SK-N-SH treated with all-trans-retinoic acid at 6 μM for 48 hours (cell line): ENCODE measurements around the gene TSHZ2.

Source experiments
- ATAC-seq: fragments of 200-7000 bp; cut with Tn5 transposase; 3 replicates; pipeline ENCODE4 v1.9.1; 2020; ENCODE audit warnings: mild to moderate bottlenecking, moderate library complexity
- ARNTL ChIP-seq: fragments of 450-650 bp; formaldehyde crosslinking; IDR thresholded peaks from 2 replicates; pipeline ENCODE4 v1.5.0; 2020; ENCODE audit warnings: low read depth, mild to moderate bottlenecking, moderate library complexity, borderline replicate concordance
- BACH2 ChIP-seq: fragments of 250-450 bp; sonication (Bioruptor Pico); IDR thresholded peaks from 2 replicates; pipeline ENCODE4 v1.9.0; 2021; ENCODE audit warnings: mild to moderate bottlenecking, borderline replicate concordance
- CSDC2 ChIP-seq: fragments of 250-450 bp; sonication (Bioruptor Pico); IDR thresholded peaks from 2 replicates; pipeline ENCODE4 v1.5.0; 2020; ENCODE audit warnings: mild to moderate bottlenecking, moderate library complexity
- ESRRG ChIP-seq: fragments of 250-450 bp; sonication (Bioruptor Pico); IDR thresholded peaks from 2 replicates; pipeline ENCODE4 v1.6.1; 2021; ENCODE audit warnings: mild to moderate bottlenecking
- GLIS3 ChIP-seq: fragments of 250-450 bp; sonication (Bioruptor Pico); IDR thresholded peaks from 2 replicates; pipeline ENCODE4 v1.5.0; 2020; ENCODE audit warnings: mild to moderate bottlenecking, moderate library complexity
- ISL1 ChIP-seq: fragments of 250-450 bp; sonication (Bioruptor Pico); IDR thresholded peaks from 2 replicates; pipeline ENCODE4 v2.1.2; 2022; ENCODE audit warnings: mild to moderate bottlenecking, moderate library complexity
- PPARA ChIP-seq: fragments of 250-450 bp; sonication (Bioruptor Pico); IDR thresholded peaks from 2 replicates; pipeline ENCODE4 v1.5.0; 2020; ENCODE audit warnings: mild to moderate bottlenecking, borderline replicate concordance
- RARB ChIP-seq: fragments of 250-450 bp; sonication (Bioruptor Pico); IDR thresholded peaks from 2 replicates; pipeline ENCODE4 v1.8.0; 2021; ENCODE audit warnings: mild to moderate bottlenecking, moderate library complexity
- SNAI2 ChIP-seq: fragments of 250-450 bp; sonication (Bioruptor Pico); IDR thresholded peaks from 2 replicates; pipeline ENCODE4 v1.5.0; 2020; ENCODE audit warnings: mild to moderate bottlenecking, moderate library complexity
- TCF4 ChIP-seq: fragments of 250-450 bp; sonication (Bioruptor Pico); IDR thresholded peaks from 2 replicates; pipeline ENCODE4 v1.8.0; 2021; ENCODE audit warnings: mild to moderate bottlenecking, moderate library complexity, borderline replicate concordance
- ZC3H10 ChIP-seq: fragments of 250-450 bp; sonication (Bioruptor Pico); IDR thresholded peaks from 2 replicates; pipeline ENCODE4 v1.5.1; 2021; ENCODE audit warnings: mild to moderate bottlenecking, moderate library complexity
- ZFP3 ChIP-seq: fragments of 250-450 bp; sonication (Bioruptor Pico); IDR thresholded peaks from 2 replicates; pipeline ENCODE4 v1.5.0; 2020; ENCODE audit warnings: mild to moderate bottlenecking, moderate library complexity
- ZFP30 ChIP-seq: fragments of 450-650 bp; formaldehyde crosslinking; IDR thresholded peaks from 2 replicates; pipeline ENCODE4 v1.5.0; 2022; ENCODE audit warnings: mild to moderate bottlenecking, moderate library complexity
- ZNF565 ChIP-seq: fragments of 450-650 bp; formaldehyde crosslinking; conservative IDR thresholded peaks from 2 replicates; pipeline ENCODE4 v1.5.0; 2020; ENCODE audit warnings: low read depth, mild to moderate bottlenecking, moderate library complexity
- TF ChIP-seq, protein P1 (sequence below): fragments of 250-450 bp; sonication (Bioruptor Pico); IDR thresholded peaks from 2 replicates; pipeline ENCODE4 v1.8.0; 2021; ENCODE audit warnings: low read depth, mild to moderate bottlenecking, moderate library complexity, borderline replicate concordance
- TF ChIP-seq, protein P2 (sequence below): fragments of 250-450 bp; sonication (Bioruptor Pico); IDR thresholded peaks from 2 replicates; pipeline ENCODE4 v1.8.0; 2020; ENCODE audit warnings: mild to moderate bottlenecking, moderate library complexity, borderline replicate concordance
- TF ChIP-seq, protein P3 (sequence below): fragments of 250-450 bp; sonication (Bioruptor Pico); IDR thresholded peaks from 2 replicates; pipeline ENCODE4 v1.5.1; 2021; ENCODE audit warnings: mild to moderate bottlenecking, moderate library complexity
- TF ChIP-seq, protein P4 (sequence below): fragments of 250-450 bp; sonication (Bioruptor Pico); IDR thresholded peaks from 2 replicates; pipeline ENCODE4 v1.5.0; 2020; ENCODE audit warnings: mild to moderate bottlenecking, moderate library complexity
- TF ChIP-seq, protein P5 (sequence below): fragments of 250-450 bp; sonication (Bioruptor Pico); IDR thresholded peaks from 2 replicates; pipeline ENCODE4 v1.5.1; 2020; ENCODE audit warnings: low read depth, mild to moderate bottlenecking, moderate library complexity

TSHZ2 gene

DNA sequence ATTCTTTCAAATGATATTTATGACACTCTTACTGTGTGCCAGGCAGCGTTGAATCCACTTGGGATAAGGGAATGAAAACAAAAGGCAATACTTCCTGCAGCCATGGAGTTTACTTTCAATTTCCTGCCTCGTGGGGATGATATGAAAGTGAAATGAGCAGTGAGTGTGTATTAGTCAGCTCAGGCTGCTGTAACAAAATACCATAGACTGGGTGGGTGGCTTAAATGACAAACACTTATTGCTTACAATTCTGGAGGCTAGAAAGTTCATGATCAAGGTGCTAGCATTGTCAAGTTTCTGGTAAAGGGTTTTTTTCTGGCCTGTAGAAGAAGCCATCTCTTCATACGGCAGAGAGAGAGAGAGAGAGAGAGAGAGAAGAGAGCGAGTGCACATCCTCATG lies 41.7 kb downstream of the TSHZ2 start:
- no peak for ATAC-seq
- TF ChIP-seq, protein P1, sequence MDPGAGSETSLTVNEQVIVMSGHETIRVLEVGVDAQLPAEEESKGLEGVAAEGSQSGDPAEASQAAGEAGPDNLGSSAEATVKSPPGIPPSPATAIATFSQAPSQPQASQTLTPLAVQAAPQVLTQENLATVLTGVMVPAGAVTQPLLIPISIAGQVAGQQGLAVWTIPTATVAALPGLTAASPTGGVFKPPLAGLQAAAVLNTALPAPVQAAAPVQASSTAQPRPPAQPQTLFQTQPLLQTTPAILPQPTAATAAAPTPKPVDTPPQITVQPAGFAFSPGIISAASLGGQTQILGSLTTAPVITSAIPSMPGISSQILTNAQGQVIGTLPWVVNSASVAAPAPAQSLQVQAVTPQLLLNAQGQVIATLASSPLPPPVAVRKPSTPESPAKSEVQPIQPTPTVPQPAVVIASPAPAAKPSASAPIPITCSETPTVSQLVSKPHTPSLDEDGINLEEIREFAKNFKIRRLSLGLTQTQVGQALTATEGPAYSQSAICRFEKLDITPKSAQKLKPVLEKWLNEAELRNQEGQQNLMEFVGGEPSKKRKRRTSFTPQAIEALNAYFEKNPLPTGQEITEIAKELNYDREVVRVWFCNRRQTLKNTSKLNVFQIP, result no peak
- TF ChIP-seq, protein P2, sequence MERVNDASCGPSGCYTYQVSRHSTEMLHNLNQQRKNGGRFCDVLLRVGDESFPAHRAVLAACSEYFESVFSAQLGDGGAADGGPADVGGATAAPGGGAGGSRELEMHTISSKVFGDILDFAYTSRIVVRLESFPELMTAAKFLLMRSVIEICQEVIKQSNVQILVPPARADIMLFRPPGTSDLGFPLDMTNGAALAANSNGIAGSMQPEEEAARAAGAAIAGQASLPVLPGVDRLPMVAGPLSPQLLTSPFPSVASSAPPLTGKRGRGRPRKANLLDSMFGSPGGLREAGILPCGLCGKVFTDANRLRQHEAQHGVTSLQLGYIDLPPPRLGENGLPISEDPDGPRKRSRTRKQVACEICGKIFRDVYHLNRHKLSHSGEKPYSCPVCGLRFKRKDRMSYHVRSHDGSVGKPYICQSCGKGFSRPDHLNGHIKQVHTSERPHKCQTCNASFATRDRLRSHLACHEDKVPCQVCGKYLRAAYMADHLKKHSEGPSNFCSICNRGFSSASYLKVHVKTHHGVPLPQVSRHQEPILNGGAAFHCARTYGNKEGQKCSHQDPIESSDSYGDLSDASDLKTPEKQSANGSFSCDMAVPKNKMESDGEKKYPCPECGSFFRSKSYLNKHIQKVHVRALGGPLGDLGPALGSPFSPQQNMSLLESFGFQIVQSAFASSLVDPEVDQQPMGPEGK (CRISPR knock-in tag), result no peak
- TF ChIP-seq SNAI2 (CRISPR knock-in tag) (no peak), ZFP3 (CRISPR knock-in tag) (no peak), ARNTL (no peak), BACH2 (CRISPR knock-in tag) (no peak), GLIS3 (CRISPR knock-in tag) (no peak), CSDC2 (CRISPR knock-in tag) (no peak), ESRRG (CRISPR knock-in tag) (no peak), ISL1 (no peak), PPARA (CRISPR knock-in tag) (no peak), TCF4 (CRISPR knock-in tag) (no peak), ZNF565 (CRISPR knock-in tag) (no peak), RARB (CRISPR knock-in tag) (no peak)
- TF ChIP-seq, protein P3, sequence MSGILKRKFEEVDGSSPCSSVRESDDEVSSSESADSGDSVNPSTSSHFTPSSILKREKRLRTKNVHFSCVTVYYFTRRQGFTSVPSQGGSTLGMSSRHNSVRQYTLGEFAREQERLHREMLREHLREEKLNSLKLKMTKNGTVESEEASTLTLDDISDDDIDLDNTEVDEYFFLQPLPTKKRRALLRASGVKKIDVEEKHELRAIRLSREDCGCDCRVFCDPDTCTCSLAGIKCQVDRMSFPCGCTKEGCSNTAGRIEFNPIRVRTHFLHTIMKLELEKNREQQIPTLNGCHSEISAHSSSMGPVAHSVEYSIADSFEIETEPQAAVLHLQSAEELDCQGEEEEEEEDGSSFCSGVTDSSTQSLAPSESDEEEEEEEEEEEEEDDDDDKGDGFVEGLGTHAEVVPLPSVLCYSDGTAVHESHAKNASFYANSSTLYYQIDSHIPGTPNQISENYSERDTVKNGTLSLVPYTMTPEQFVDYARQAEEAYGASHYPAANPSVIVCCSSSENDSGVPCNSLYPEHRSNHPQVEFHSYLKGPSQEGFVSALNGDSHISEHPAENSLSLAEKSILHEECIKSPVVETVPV, result no peak
- TF ChIP-seq, protein P4, sequence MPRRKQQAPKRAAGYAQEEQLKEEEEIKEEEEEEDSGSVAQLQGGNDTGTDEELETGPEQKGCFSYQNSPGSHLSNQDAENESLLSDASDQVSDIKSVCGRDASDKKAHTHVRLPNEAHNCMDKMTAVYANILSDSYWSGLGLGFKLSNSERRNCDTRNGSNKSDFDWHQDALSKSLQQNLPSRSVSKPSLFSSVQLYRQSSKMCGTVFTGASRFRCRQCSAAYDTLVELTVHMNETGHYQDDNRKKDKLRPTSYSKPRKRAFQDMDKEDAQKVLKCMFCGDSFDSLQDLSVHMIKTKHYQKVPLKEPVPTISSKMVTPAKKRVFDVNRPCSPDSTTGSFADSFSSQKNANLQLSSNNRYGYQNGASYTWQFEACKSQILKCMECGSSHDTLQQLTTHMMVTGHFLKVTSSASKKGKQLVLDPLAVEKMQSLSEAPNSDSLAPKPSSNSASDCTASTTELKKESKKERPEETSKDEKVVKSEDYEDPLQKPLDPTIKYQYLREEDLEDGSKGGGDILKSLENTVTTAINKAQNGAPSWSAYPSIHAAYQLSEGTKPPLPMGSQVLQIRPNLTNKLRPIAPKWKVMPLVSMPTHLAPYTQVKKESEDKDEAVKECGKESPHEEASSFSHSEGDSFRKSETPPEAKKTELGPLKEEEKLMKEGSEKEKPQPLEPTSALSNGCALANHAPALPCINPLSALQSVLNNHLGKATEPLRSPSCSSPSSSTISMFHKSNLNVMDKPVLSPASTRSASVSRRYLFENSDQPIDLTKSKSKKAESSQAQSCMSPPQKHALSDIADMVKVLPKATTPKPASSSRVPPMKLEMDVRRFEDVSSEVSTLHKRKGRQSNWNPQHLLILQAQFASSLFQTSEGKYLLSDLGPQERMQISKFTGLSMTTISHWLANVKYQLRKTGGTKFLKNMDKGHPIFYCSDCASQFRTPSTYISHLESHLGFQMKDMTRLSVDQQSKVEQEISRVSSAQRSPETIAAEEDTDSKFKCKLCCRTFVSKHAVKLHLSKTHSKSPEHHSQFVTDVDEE (CRISPR knock-in tag), result no peak
- TF ChIP-seq, protein P5, sequence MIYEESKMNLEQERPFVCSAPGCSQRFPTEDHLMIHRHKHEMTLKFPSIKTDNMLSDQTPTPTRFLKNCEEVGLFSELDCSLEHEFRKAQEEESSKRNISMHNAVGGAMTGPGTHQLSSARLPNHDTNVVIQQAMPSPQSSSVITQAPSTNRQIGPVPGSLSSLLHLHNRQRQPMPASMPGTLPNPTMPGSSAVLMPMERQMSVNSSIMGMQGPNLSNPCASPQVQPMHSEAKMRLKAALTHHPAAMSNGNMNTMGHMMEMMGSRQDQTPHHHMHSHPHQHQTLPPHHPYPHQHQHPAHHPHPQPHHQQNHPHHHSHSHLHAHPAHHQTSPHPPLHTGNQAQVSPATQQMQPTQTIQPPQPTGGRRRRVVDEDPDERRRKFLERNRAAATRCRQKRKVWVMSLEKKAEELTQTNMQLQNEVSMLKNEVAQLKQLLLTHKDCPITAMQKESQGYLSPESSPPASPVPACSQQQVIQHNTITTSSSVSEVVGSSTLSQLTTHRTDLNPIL (CRISPR knock-in tag), result no peak

DNA sequence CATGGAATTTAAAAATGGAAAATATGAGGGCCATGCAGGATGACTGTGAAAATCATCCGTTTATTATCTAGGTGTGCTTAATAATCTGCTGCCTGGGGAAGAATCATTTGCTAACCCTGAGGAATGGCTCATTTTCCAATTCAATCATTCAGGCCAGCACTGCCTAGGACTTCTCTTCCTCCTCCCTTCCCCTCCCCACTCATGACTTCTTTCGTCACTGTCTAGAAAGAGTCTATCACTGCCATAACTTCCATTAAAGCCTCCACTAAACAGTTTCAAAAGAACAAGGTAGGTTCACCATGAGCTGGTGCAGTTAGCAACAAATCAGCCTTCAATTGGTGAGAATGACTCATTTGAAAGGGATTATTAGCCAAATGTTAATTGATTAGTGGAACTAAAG lies 43.9 kb downstream of the TSHZ2 start:
- no peak for ATAC-seq
- TF ChIP-seq CSDC2 (CRISPR knock-in tag) (no peak), ARNTL (no peak), GLIS3 (CRISPR knock-in tag) (no peak), ZFP3 (CRISPR knock-in tag) (no peak), ZC3H10 (CRISPR knock-in tag) (no peak), ZFP30 (CRISPR knock-in tag) (no peak), SNAI2 (CRISPR knock-in tag) (no peak), BACH2 (CRISPR knock-in tag) (no peak)
- TF ChIP-seq, protein P5 (CRISPR knock-in tag), result no peak
- TF ChIP-seq, protein P3, result no peak
- TF ChIP-seq, protein P2 (CRISPR knock-in tag), result no peak
